ENCODE measurements around the gene MRPS11.

The MRPS11 gene

DNA sequence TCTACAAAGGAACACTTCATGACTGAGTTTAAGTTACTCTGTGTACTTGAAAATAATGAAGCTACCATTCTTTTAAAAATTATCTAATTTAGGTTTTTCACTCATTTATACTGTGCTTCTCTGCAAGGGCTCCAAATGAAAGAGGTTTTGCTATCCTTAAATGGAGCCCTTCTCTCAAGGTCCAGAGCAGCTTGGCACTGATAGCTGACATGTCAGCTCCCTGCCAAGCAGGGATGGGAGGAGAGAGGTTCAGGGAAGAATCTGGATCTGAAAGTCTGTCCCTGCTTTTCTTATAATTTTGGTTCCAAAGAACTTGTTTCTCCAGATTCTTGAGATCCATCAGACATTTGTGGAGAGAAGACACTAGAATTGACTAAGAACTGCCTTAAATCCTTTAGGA lies 39.1 kb downstream of the MRPS11 start:
- TF ChIP-seq, protein P1, sequence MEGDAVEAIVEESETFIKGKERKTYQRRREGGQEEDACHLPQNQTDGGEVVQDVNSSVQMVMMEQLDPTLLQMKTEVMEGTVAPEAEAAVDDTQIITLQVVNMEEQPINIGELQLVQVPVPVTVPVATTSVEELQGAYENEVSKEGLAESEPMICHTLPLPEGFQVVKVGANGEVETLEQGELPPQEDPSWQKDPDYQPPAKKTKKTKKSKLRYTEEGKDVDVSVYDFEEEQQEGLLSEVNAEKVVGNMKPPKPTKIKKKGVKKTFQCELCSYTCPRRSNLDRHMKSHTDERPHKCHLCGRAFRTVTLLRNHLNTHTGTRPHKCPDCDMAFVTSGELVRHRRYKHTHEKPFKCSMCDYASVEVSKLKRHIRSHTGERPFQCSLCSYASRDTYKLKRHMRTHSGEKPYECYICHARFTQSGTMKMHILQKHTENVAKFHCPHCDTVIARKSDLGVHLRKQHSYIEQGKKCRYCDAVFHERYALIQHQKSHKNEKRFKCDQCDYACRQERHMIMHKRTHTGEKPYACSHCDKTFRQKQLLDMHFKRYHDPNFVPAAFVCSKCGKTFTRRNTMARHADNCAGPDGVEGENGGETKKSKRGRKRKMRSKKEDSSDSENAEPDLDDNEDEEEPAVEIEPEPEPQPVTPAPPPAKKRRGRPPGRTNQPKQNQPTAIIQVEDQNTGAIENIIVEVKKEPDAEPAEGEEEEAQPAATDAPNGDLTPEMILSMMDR (IDR thresholded peaks at IDR 0.05; ENCODE audit: control insufficient read depth, extremely low read depth, insufficient read depth), result no peak
- DNase-seq (ENCODE audit: low read depth), result no peak
- no peak overlapping the region for H3K4me3 ChIP-seq (ENCODE audit: low read depth, low read length)

DNA sequence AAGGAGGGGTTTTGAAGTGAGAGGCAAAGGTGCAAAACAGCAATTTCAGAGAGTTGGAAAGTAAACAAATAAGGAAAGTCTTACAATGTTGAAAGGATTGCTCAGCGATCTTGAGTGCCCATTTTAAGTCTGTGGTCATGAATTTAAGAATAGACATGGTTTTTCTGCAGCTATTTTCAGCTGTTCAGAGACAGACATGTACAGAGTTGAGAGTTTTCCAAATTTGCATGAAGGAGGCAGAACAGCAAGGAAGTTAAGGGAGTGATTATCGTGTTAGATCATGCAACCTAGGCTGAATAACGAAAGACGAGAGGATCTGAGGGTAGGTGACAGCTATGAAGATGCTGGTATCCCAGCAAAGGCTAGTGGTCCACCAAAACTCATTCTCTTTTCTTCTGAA lies 41.8 kb downstream of the MRPS11 start:
- DNase-seq (ENCODE audit: low read depth), result no peak
- TF ChIP-seq, protein P1 (IDR thresholded peaks at IDR 0.05; ENCODE audit: control insufficient read depth, extremely low read depth, insufficient read depth), result no peak
- no peak overlapping the region for H3K4me3 ChIP-seq (ENCODE audit: low read depth, low read length)

DNA sequence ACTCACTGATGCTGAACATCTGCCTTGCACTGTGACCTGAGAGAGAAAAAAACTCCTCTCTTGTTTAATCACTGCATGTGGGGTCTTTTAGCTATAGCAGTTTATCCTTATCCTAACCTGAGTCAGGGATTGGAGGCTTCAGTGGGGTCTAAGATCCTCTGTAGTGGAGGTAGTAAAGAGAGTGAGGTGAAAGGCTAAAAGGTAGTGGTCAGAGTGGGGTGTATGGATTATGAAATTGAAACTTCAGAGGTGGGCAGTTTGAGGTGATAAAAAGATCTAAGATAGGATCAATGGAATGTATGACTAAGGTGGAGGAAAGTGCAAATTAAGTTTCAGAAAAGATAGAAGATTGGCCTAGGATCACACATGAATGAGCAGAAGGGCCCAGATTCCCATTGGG lies 42.5 kb downstream of the MRPS11 start:
- no peak overlapping the region for H3K4me3 ChIP-seq (ENCODE audit: low read depth, low read length)
- no peak for DNase-seq (ENCODE audit: low read depth)
- TF ChIP-seq, protein P1 (IDR thresholded peaks at IDR 0.05; ENCODE audit: control insufficient read depth, extremely low read depth, insufficient read depth), result no peak

DNA sequence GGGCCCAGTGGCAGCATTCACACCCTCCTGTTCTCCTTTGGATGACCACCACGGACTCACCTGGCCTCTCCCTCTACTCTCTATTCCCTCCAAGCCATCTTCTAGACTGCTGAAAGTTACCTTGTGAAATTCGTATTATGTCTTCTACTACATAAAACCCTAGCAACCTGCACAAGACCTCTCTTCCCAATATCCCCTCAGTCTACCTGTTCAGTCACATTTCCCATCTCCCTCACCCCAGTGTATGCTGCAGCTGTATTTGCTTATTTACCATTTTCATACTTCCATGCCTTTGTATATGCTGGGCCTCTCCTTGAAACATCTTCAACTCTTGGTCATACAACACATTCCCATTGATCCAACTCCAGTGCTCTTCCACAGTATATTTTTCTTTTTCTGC lies 43.7 kb downstream of the MRPS11 start:
- H3K4me3 ChIP-seq (ENCODE audit: low read depth, low read length), result no peak overlapping the region
- TF ChIP-seq, protein P1 (IDR thresholded peaks at IDR 0.05; ENCODE audit: control insufficient read depth, extremely low read depth, insufficient read depth), result no peak

DNA sequence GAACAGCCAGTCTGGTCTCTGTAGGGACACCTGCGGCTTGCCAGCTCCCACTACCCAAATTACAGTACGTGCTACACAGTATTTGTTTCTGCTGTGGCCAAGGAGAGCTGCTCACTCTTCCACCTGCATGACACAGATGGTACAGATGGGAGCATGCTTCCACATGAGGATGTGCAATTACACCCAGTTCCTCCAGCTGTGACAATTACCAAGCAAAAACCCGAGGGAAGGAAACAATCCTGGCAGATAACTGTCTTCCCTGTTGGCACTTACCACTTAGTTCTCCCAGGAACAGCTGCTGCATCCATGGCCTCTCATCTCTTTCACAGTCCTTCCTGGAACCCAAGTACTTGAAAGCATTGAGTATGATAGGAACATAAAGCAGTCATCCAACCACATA lies 44.6 kb downstream of the MRPS11 start:
- no peak overlapping the region for H3K4me3 ChIP-seq (ENCODE audit: low read depth, low read length)
- DNase-seq (ENCODE audit: low read depth), result no peak
- TF ChIP-seq, protein P1 (IDR thresholded peaks at IDR 0.05; ENCODE audit: control insufficient read depth, extremely low read depth, insufficient read depth), result no peak

More for the DNA sequence above, 43.7 kb downstream of the MRPS11 start:
- no peak for DNase-seq (ENCODE audit: low read depth)

DNA sequence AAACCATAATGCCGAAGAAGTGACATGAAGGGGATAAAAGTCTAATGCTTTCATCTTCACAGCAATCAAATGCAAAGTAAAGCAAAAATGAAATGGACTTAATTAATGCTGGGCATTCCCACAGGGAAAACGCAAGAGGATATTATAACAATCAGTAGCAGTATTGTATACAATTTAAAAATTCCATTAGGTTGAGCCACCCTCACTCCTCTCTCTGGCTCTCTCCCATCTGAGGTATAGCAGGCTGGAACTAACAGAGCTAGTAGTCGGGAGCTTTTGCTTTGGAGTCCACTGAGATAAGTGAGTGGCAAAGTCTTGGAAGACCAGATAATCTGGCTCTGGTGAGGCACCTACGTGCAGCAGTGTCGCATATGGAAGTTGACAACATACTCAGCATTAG lies 45.1 kb downstream of the MRPS11 start:
- TF ChIP-seq, protein P1 (IDR thresholded peaks at IDR 0.05; ENCODE audit: control insufficient read depth, extremely low read depth, insufficient read depth), result no peak
- no peak for DNase-seq (ENCODE audit: low read depth)
- no peak overlapping the region for H3K4me3 ChIP-seq (ENCODE audit: low read depth, low read length)

DNA sequence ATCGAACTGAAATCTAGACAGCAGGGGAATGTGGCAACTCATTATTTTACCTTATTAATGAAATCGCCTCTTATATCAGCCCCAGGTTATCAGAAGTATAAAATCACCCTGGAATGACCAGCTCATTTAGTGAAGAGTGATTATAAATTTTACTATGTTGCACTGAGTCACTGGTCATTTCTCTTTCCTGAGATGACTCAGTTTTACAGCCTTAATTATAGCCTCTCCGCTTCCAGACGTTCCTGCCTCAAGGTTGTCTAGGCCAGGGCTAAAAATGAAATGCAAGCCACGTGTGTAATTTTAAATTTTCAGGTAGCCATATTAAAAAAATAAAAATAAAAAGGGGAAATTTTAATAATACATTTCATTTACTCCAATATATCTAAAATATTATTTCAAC lies 45.7 kb downstream of the MRPS11 start:
- DNase-seq (ENCODE audit: low read depth), result no peak

More for the DNA sequence above, 45.7 kb downstream of the MRPS11 start:
- TF ChIP-seq, protein P1 (IDR thresholded peaks at IDR 0.05; ENCODE audit: control insufficient read depth, extremely low read depth, insufficient read depth), result no peak
- no peak overlapping the region for H3K4me3 ChIP-seq (ENCODE audit: low read depth, low read length)

All from LNCaP clone FGC (cell line).